Right lobe of liver (tissue), 4 donors: Measurements from ENCODE around the gene TRAF3IP1.

ENCODE experiments used
- CTCF ChIP-seq, 4 donors: fragments of 200-600 bp in 3 of 4; fragments of 450-650 bp in 1 of 4; IDR thresholded peaks; one replicate each; pipeline versions ENCODE4 v1.5.1 to v1.8.0; 2016 to 2022; ENCODE audit warnings: antibody characterized with exemption in 4 of 4, mild to moderate bottlenecking in 2 of 4
- POLR2A ChIP-seq: fragments of 450-650 bp; IDR thresholded peaks from one replicate; pipeline ENCODE4 v1.6.1; 2017; ENCODE audit warnings: antibody characterized with exemption, mild to moderate bottlenecking
- donor health status: DM: no; HTN: no; CAD: no.
- donor health status: DM: no; HTN: no; CAD: no.
- donor health status: DM: no; HTN: yes; CAD: no.

- TF ChIP-seq CTCF (IDR thresholded peaks at IDR 0.05) (no peak), POLR2A (no peak)
Observed at GRCh38 chr2:238322001-238322411, 1.7 kb downstream of the TRAF3IP1 start.
